ENCODE measurements around the gene KCNJ6. TPM values are rescaled to one million over a fixed set of nuclear protein-coding genes. Genes with fewer than 3 reads are reported as not detected.

KCNJ6 gene
- total and polyA plus RNA-seq, 9 of the 15 experiments (the other 6 are each of a cell fraction or from before 2014, with no cell fraction given) = 0.06 to 0.21 (median 0.13) TPM; not detected in 1

- WGBS (ENCODE audit: insufficient coverage, low coverage, missing lambda C conversion rate) = 2% methylated on average over 2 of the region's 2 CpGs
- no peak for TF ChIP-seq RBM15 (IDR thresholded peaks at IDR 0.05; ENCODE audit: insufficient read depth, low read length)
- TF ChIP-seq CREB5 (CRISPR knock-in tag; IDR thresholded peaks at IDR 0.05) = no peak
- no peak for TF ChIP-seq ZBTB17 (CRISPR knock-in tag; IDR thresholded peaks at IDR 0.05)
- TF ChIP-seq SMARCC2 (IDR thresholded peaks at IDR 0.05; ENCODE audit: low read depth) = no peak
- TF ChIP-seq HBP1 (CRISPR knock-in tag; IDR thresholded peaks at IDR 0.05) = no peak
- TF ChIP-seq HDAC6 (IDR thresholded peaks at IDR 0.05; ENCODE audit: low read depth, low read length) = no peak
- no peak for TF ChIP-seq RNF219 (CRISPR knock-in tag; IDR thresholded peaks at IDR 0.05)
- no peak overlapping the region for H3K9ac ChIP-seq (ENCODE audit: insufficient read depth in 1 of 2, low read depth in 2 of 2, low read length in 2 of 2)
- ChIA-PET CTCF (ENCODE audit: low intra/inter-chr PET ratio) (no interaction called here), POLR2A (no interaction called here)
- intact Hi-C loops (cut with micrococcal nuclease) (no loop called here), in situ Hi-C loops (cut with MboI) (no loop called here)
- H2AFZ ChIP-seq (ENCODE audit: low read depth, low read length) = no peak overlapping the region
- DNase-seq (ENCODE audit: extremely low read depth in 1 of 4, low spot score in 3 of 4) (no peak), FAIRE-seq (no peak), ATAC-seq (no peak)
- no peaks in the 10 kb centered on the region for H3K36me3 ChIP-seq (ENCODE audit: control insufficient read depth, insufficient read depth, low read length)
- no peak overlapping the region for H3K4me3 ChIP-seq
- no peaks in the 10 kb centered on the region for H3K79me2 ChIP-seq (ENCODE audit: control insufficient read depth, insufficient read depth, low read length)
- no peaks in the 10 kb centered on the region for H3K9me1 ChIP-seq (ENCODE audit: control insufficient read depth, insufficient read depth, low read length)
- no peak overlapping the region for H3K27ac ChIP-seq (ENCODE audit: extremely low read depth, low read depth, low read length)
- H3K4me1 ChIP-seq (replicated peaks in 1 of 2; ENCODE audit: control insufficient read depth in 2 of 2, insufficient read depth in 2 of 2, low read length in 2 of 2) = no peaks in the 10 kb centered on the region
- H4K20me1 ChIP-seq (replicated peaks; ENCODE audit: control insufficient read depth, insufficient read depth, low read length) = no peaks in the 10 kb centered on the region; the same call in 1 of the 2 replicates
- H3K9me3 ChIP-seq (replicated peaks; ENCODE audit: control insufficient read depth, insufficient read depth, low read depth, low read length) = no peaks in the 10 kb centered on the region
- H3K27me3 ChIP-seq (ENCODE audit: control insufficient read depth in 2 of 2, insufficient read depth in 2 of 2, low read length in 2 of 2) = peaks cover 5 to 6% of the 10 kb centered on the region in 2 experiments; a peak in 4 of 5 replicates
- no TSS peak for BruUV-seq (replicated peaks)
- no peak overlapping the region for H3K4me2 ChIP-seq (ENCODE audit: insufficient read depth, low read length)
Measured at GRCh38 chr21:37903396-37903795, 12.9 kb downstream of the KCNJ6 start.

Measured in K562 (cell line).